ELR (cell line): Measurements from ENCODE around the gene IL16.
"Not testable (repeated sequence)": the region's sequence is repeated elsewhere in the genome, so short reads cannot be mapped to it uniquely, and the experiment has no call there.

Experiments
- DNase-seq: peaks from one replicate; pipeline ENCODE4 v3.0.0-alpha.2; 2015; ENCODE audit warnings: low read depth

Gene IL16

DNA sequence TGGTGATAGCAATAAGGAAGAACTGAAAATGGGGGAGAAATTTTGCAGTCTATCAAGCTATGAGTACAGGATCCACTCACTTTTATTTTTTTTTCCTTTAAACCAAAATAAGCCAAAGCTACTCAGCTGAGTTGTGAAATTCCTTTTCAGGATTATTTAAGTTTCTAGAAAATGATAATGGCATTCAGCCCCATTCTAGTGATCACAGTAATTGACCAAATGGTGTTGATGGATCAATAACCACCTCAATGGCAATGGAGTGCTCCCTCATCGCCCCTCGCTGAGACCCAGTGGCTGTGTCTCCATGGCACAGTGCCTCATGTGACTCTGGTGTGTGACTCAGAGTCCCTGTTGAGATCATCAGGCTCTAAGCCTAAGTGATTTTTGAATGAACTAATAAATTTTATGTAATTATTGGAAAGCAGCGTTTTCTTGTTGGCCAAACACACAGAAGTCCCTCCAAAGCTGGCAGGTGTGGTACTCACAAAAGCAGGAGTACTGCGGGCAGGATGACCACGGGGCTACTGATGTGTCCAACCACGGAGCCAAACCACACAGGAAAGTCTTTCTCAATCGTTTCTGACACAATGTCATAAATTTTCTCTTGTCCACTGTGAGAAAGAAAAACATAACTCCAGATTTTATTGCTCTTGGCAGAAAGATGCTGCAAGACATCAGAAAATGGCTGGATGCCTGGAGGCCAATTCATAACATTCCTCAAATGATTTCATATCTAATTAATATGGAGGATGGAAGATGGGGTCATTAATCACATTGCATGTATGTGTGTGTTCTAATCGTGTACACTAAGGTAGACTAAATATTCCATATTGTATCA, 141.7 kb downstream of the IL16 start:
- peak; percentile 68 for DNase-seq

DNA sequence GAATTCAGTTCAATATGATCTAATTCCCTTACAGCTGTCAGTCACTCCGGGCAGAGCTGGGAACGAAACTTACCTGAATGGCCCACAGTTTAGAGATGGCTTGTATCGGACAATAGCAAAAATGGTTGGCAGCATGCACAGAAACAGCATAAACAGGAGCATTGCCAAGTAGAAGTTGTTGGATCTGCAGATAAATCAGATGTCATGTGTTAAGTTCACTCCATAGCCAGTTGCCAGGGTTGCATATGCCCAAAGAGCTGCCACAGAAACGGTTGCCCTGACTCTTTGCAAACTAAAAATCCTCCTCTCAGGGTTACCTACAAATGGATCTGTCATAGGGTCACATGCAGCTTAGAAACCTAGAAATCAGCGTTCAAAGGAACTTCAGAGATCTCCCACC, 142.6 kb downstream of the IL16 start:
- DNase-seq, result no peak

DNA sequence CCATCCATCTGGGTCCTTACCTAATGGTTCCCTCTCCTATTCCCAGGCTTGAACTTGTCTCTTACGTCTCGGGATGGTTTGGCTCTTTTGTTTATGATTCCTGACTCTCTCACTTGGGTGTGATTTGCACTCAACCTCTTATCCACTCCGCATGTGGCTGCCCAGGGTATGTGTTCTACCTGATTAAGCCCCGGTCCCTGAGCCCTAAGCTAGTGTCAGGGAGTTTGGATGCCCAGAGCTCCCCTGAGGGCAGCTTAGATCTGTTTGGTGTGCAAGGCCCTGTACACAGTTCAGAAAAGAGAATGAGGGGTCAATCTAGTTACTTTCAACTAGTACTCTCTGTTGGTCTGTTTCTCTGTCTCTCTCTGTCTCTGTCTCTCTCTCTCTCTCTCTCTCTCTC, 143.2 kb downstream of the IL16 start:
- no peak for DNase-seq

DNA sequence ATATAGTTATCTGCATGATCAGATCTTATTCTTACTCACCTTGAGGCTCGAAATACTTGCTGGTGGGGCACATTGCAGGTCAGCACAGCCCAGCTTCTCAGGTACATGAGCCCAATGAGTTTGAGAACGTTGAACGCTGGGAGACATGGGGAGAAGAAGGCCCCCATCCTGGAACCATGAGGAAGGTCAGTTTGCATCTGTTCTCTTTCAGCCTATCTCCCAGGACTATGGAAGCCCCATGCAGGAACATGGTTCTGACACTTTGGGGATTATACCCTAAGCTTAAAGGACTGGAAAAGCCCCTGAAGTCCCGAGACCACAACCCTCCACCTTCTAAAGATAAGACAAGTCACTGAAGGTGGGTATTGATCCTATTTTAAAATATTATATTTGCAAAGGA, 144.7 kb downstream of the IL16 start:
- no peak for DNase-seq

DNA sequence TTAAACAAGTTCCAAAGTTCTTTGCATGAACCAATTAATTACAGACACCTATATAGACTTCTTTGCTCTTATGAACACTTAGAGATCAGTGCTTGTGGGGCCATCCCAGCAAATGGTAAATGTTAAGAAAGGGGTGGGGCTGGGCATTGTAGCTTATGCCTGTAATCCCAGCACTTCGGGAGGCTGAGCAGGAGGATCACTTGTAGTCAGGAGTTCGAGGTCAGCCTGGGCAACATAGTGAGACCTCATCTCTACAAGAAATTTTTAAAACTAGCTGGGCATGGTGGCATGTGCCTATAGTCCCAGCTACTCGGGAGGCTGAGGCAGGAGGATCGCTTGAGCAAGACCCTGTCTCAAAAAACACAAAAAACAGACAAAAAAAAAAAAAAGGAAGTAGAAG, 146.7 kb downstream of the IL16 start:
- no peak for DNase-seq

DNA sequence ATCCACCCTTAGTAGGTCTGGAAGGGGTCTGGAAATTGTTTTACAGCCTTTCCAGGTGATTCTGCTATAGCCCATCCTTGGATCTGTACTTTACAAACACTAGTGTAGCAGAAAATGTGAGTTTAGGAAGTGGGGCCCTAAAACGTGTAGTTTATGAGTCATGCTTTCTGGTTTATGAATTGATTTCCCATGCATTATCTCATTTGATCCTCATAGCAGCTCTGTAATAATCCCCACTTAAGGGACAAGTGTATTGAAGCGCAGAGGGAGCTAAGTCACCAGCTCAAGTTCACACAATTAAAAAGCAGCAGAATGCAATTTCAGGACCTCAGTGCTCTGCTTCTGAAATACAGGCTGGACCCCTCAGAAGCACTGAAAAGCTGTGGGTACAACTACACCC, 149.9 kb downstream of the IL16 start:
- DNase-seq, result no peak

DNA sequence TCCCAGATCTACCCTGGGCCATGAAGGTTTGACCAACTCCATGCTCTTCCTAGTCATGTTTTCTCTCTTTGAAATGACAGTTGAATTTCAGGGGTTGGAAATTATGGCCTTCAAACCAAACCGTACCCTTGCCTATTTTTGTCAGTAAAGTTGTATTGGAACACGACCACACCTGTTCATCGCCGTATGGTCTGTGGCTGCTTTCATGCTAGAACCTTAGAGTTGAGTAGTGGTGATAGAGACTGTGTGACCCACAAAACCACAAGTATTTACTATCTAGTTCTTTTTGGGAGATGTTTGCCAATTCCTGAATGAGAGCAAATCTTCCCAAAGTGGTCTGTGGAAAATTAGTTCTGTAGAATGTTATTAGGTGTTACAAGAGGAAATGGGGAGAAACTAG, 151.2 kb downstream of the IL16 start:
- no peak for DNase-seq

DNA sequence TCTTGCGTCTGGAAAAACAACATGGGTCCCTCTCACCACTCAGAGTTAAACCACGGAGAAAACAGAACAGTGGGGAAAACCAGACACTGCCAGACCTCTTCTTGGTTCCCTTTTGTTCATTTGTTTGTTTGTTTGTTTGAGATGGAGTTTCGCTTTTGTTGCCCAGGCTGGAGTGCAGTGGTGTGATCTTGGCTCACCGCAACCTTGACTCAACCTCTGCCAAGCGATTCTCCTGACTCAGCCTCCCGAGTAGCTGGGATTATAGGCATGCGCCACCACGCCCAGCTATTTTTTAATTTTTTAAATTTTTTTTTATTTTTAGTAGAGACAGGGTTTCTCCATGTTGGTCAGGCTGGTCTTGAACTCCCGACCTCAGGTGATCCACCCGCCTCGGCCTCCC, 152.0 kb downstream of the IL16 start:
- not testable (repeated sequence) for DNase-seq

DNA sequence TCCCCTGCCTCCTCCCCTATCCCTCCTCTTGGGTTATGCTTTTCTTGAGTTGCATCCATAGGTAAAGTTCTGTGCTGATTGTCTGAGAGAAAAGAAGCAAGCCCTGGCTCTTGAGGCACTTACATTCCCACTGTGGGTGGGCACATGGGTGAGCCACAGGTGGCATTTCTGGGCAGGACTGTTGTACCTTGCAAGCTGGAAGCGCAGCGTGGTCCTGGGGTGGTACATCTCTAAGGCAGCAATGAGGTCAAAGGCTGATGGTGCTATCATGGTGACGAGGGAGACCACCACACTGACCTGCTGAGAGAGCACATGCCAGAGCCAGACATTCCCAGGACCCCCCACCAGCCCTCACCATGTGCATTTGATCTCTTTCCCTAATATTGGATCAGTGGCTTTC, 152.6 kb downstream of the IL16 start:
- no peak for DNase-seq

DNA sequence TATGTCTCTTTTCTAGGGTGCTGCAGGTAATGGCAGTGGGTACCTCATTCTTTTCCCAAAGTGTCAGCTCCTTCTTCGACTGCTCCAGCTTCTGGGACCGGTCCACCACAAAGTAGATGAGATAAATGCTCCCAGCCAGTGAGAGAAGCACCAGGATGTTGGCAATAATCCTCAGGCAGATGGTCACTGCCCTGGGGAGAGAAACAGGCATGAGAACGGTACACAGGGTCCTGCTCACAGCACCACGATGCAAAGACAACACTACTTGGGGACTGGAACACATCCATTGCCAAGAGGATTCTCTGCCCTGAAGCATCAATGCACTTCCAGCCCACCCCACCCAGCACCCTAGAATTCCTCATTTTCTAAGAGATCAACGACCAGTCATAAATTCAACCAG, 155.0 kb downstream of the IL16 start:
- no peak for DNase-seq

DNA sequence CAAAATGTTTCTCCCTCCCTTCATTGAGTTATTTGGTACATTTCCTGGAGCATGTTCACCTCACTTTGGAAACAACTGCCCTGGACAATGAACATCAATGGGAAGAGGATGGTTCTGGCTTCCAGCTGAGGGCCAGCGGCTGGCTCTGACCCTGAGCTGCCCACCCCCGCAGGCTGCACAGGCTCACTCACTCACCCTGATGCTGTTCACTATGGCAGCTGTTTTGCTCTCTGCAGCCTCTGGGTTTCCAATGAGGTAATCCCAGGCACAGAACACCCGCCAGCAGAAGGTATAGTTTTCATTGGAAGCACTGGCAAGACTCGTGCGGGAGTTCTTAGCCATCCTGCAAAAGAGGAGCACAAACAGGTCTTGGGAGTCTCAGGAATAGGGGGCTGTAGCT, 159.6 kb downstream of the IL16 start:
- DNase-seq, result no peak

DNA sequence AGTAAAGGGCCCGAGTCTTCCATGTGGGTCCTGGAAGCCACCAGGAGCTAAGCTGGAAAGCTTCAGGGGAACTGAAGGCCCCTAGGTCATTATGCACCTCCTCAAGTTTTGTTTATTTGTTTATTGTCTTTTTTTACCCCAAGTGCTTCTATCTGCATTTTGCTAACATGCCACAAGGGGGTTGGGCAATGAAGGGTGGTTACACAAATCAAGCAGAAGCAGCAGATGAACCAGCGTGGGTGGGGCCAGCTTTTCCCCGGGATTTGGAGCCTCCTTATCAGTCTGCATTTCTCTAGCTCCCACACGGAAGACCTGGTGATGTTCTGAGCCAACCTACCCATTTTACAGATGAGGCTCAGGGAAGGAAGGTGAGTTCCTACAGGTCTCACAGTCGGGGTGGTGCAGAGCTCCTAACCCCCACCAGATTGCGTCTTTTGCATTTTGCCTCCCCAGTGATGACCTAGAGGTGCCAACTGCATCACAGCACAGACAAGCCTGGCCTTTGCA, 160.6 kb downstream of the IL16 start:
- DNase-seq, result no peak

DNA sequence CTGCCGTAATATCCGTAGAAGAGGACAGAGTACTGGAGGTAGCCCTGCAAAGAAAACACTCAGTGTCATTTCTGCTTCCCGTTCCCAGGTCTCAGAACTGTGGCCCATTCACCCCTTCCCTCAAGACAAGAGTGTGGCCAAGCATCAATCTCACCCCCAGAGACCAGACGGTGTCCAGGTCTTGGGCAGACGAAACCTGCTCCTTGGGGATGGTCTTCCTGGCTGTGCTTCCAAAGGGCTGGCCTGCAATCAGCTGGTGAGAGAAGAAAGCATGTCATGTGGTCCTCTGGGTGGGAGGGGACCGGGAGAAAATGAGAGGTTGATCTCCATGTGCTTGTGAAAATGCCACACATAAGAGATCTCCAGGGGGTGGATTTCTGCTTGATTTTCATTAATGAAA, 161.6 kb downstream of the IL16 start:
- no peak for DNase-seq

DNA sequence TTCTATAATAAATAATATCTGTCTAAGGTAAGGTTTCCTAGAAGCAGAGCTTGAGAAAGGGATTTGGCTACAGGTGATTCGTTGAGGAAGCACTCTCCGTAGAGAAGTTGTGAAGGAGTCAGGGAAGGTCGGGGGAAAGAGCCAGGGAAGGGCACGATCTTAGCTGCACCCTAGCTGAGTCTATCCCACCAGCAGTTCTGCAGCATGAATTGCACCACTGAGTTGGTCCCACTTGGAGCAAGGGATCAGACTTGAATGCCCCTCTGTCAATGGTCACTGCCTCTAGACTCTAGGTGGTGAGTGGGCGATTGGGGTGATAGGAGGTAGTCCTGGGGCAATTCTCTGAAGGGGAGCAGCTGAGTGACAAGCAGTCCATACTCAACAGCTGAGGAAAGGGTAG, 163.8 kb downstream of the IL16 start:
- no peak for DNase-seq

DNA sequence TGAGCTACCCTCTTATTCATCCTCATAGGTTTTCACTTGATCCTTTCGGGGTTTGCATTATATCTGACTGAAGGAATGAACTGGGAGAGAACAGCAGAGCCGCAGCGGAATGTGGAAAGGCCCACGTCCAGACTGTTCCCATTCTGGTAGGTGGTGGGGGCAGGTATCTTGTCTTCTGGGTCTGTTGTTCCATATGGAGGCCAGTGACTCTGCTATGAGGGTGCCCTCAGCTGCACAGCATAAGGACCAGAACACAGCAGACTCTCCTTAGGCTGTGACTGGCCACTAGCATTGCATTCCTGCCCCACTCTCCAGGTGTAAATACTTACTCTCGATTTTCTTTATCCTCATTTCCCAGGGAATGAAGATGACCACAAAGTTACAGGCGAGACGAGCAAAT, 165.2 kb downstream of the IL16 start:
- DNase-seq, result no peak

DNA sequence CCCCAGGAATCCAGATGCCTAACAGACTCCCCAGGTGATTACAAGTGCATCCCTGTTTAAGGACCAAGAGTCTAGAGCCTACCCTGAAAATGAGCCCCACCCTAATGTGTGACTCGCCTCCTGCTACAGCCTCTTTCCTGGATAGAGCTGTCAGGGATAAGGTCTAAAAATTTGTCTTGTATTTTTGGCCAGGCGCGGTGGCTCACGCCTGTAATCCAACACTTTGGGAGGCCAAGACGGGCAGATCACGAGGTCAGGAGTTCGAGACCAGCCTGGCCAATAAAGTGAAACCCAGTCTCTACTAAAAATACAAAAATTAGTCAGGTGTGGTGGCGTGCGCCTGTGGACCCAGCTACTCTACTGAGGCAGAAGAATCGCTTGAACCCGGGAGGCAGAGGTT, 166.1 kb downstream of the IL16 start:
- DNase-seq, result no peak

DNA sequence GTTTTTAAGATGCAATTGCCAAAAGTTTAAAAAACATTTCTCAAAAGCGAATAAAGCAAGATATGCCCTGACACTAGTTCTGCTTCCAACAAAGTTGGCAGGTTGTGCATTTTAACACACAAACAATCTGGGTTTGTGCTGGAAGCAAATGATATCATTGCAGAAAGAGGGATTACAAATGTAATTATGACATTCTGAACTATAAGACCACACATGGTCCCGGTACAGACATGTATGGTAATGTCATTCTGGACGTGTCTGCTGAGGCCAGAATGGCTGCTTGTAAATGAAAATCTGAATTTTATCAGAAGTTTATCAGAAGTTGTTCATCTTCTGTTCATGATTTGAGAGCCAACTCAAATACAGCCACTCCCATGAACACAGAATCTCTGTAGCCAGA, 166.6 kb downstream of the IL16 start:
- no peak for DNase-seq
